Retinal pigment epithelial cell (primary cell): ENCODE results near the gene KRTDAP.
A peak's percentile ranks its signal among the peaks of the same experiment; 100 is the strongest.

Experiments used
- DNase-seq: peaks from one replicate; pipeline ENCODE4 v3.0.0-alpha.2; 2010; ENCODE audit warnings: low read depth
- H3K4me3 ChIP-seq: 2 replicates; pipeline ENCODE4 v1.5.1; 2011; ENCODE audit warnings: mild to moderate bottlenecking, low read length, control low read depth, moderate library complexity
- TF ChIP-seq, protein P1 (sequence below): conservative IDR thresholded peaks from 2 replicates; pipeline ENCODE4 v1.5.1; 2011; ENCODE audit warnings: low read depth, low read length, control low read depth, inconsistent platforms

KRTDAP gene

DNA sequence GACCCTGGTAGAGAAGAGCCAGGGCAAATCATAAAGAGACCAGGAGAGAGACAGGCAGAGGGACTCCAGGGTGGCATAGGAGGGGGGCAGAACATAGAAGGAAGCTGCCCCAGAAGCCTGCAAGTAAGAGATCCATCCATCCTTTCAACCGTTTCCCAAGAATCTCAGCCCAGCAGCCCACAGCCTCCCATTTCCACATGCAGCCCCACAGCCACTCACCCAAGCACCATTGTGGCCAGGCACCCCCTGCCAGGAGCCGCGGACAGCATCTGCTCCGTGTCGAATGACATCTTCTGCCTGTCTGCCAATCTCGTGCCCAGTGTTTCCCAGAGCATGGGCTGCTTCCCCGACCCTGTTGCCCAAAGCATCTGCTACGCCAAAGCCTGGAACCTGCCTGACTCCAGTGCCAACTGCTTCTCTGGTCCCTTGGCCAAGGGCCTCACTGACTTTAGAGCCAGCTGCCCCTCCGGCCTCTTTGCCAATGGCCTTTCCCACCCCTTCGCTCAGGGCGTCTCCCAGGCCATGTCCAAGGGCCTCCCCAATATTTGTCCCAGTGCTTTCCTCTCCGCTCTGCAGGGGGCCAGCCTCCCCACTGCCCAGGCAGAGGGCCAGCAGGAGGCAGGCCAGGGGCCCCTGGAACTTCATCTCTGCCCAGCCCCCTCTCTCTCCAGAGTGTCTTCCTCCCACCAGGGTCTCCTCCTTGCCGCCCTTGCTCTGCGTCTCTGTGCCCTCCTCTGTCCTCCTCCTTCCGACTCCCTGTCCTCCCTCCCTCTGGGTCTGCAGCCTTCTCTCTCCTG is 22.8 kb upstream of the KRTDAP start:
- no peak overlapping the region for H3K4me3 ChIP-seq
- DNase-seq: no peak

GRCh38 chr19:35511337-35511736 is 21.1 kb upstream of the KRTDAP start:
- H3K4me3 ChIP-seq: no peak overlapping the region
- TF ChIP-seq, protein P1, sequence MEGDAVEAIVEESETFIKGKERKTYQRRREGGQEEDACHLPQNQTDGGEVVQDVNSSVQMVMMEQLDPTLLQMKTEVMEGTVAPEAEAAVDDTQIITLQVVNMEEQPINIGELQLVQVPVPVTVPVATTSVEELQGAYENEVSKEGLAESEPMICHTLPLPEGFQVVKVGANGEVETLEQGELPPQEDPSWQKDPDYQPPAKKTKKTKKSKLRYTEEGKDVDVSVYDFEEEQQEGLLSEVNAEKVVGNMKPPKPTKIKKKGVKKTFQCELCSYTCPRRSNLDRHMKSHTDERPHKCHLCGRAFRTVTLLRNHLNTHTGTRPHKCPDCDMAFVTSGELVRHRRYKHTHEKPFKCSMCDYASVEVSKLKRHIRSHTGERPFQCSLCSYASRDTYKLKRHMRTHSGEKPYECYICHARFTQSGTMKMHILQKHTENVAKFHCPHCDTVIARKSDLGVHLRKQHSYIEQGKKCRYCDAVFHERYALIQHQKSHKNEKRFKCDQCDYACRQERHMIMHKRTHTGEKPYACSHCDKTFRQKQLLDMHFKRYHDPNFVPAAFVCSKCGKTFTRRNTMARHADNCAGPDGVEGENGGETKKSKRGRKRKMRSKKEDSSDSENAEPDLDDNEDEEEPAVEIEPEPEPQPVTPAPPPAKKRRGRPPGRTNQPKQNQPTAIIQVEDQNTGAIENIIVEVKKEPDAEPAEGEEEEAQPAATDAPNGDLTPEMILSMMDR: no peak
- no peak for DNase-seq

More for the DNA sequence above, 22.8 kb upstream of the KRTDAP start:
- TF ChIP-seq, protein P1: no peak

- DNase-seq: no peak
- H3K4me3 ChIP-seq: no peak overlapping the region
- TF ChIP-seq, protein P1: no peak
These were observed 20.3 kb upstream of the KRTDAP start for GRCh38 chr19:35510626-35510964.

- H3K4me3 ChIP-seq: peak overlapping the region; percentile 49
- no peak for DNase-seq
- TF ChIP-seq, protein P1: peak; percentile 93
These were observed 19.8 kb upstream of the KRTDAP start for GRCh38 chr19:35509861-35510625.

DNA sequence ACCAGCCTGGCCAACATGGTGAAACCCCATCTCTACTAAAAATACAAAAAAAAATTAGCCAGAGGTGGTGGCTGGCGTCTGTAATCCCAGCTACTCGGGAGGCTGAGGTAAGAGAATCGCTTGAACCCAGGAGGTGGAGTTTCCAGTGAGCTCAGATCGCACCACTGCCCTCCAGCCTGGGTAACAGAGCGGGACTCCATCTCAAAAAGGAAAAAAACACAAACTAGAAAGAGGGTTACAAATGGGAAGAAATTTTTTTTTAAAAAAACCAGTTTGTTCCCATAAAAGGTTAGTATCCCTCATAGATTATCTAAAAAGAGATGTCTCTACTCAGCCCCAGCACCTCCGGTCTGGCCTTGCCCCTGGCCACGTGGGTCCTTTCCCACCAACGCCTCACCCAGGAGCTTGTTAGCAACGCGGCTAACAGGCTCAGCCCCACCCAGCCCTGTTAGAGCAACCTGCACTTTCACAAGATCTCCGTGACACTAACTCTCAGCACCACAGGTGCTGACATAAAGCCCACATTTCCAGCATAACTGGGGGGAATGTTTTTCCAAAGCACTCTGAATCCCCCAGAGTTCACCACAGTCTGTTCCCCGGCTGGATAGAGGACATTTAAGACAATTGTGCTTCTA is 18.9 kb upstream of the KRTDAP start:
- H3K4me3 ChIP-seq: peak overlapping the region; percentile 49
- DNase-seq: no peak
- TF ChIP-seq, protein P1: no peak

DNA sequence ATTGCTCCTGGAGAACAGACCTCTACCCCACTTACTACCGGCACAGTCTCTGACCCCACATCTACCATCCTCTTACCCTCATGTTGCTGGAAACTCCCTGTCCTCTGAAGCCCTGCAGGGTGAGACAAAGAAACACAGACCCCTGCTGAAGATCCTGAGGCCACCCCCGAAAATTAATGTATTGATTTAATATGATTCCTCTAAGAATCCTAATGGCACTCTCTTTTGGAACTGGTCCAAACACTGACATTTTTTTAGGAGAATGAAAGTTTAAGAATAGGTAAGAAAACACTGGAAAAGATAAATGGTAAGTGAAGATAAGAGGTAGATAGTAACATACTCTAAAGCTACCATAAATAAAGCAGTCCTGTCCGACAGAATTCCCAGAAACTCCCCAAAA is 17.9 kb upstream of the KRTDAP start:
- H3K4me3 ChIP-seq: no peak overlapping the region
- no peak for DNase-seq
- TF ChIP-seq, protein P1: no peak
